K562 (cell line): Measurements from ENCODE around the gene PPP4R1. TPM values are rescaled to one million over a fixed set of nuclear protein-coding genes. Genes with fewer than 3 reads are reported as not detected.

ENCODE experiments used
- ATAC-seq: fragments of 200-7000 bp; cut with Tn5 transposase; 3 replicates; pipeline ENCODE4 v1.9.1; 2020; ENCODE audit warnings: moderate library complexity
- BruUV-seq: library from RNA; stranded (reverse); fragments of 400-500 nt; replicated peaks from 2 replicates; lab custom pipeline; 2021; lab: Mats Ljungman, UMichigan
- CTCF ChIA-PET: fragments of 300-600 bp; formaldehyde crosslinking; extraction: SDS; loops from one replicate; lab custom pipeline; 2021; ENCODE audit warnings: low intra/inter-chr PET ratio; lab: Yijun Ruan, JAX
- POLR2A ChIA-PET: fragments of 300-600, 350-650 bp; sonication (Branson Sonifier 250); formaldehyde crosslinking; extraction: SDS; loops from one replicate; lab custom pipeline; 2021; ENCODE audit warnings: antibody characterized with exemption, inconsistent platforms; lab: Yijun Ruan, JAX
- DNase-seq, 4 experiments: peaks; one replicate each; pipeline versions ENCODE4 v3.0.0 to v3.0.0-alpha.2; 2011 to 2018; ENCODE audit warnings: low spot score in 3 of 4, mixed read lengths in 3 of 4; ENCODE audit errors: extremely low read depth in 1 of 4
- FAIRE-seq: peaks from 2 replicates; lab custom pipeline; 2011; peaks lifted over from hg19 to GRCh38; lab: Jason Lieb, UNC
- H2AFZ ChIP-seq: 2 replicates; pipeline ENCODE4 v1.6.0; 2011; ENCODE audit warnings: low read depth, low read length, control low read depth, inconsistent platforms
- H3K27ac ChIP-seq: fragments of 200-600 bp; 3 replicates; pipeline ENCODE4 v1.8.0; 2011; ENCODE audit warnings: low read depth, mild to moderate bottlenecking, control low read depth, inconsistent platforms, low read length, moderate library complexity, mixed read lengths; ENCODE audit errors: extremely low read depth
- H3K27me3 ChIP-seq, 2 experiments: fragments of 300-600 bp in 1 of 2; 2 replicates in 1 of 2; 3 replicates in 1 of 2; pipeline versions ENCODE4 v1.6.0 to v1.8.0; 2011; ENCODE audit warnings: inconsistent platforms in 2 of 2, low read length in 2 of 2, mild to moderate bottlenecking in 1 of 2, mixed read lengths in 1 of 2, moderate library complexity in 1 of 2; ENCODE audit not compliant: control insufficient read depth in 2 of 2, insufficient read depth in 2 of 2
- H3K36me3 ChIP-seq: fragments of 300-600 bp; 3 replicates; pipeline ENCODE4 v1.8.0; 2011; ENCODE audit warnings: mild to moderate bottlenecking, low read length, inconsistent platforms; ENCODE audit not compliant: control insufficient read depth, insufficient read depth
- H3K4me1 ChIP-seq, 2 experiments: fragments of 200-600 bp in 1 of 2; replicated peaks in 1 of 2; 2 replicates in 1 of 2; 3 replicates in 1 of 2; pipeline versions ENCODE4 v1.5.1 to v1.8.0; 2011; ENCODE audit warnings: inconsistent platforms in 2 of 2, low read length in 2 of 2, mild to moderate bottlenecking in 1 of 2, mixed read lengths in 1 of 2, moderate library complexity in 1 of 2; ENCODE audit not compliant: control insufficient read depth in 2 of 2, insufficient read depth in 2 of 2
- H3K4me2 ChIP-seq: 2 replicates; pipeline ENCODE4 v1.6.1; 2011; ENCODE audit warnings: low read length, control low read depth, inconsistent platforms, mixed read lengths; ENCODE audit not compliant: insufficient read depth
- H3K4me3 ChIP-seq: fragments of 200-600 bp; sonication (generic), shearing (Covaris generic); 2 replicates; pipeline ENCODE4 v1.5.1; 2016; ENCODE audit warnings: control low read depth, inconsistent platforms
- H3K79me2 ChIP-seq: fragments of 200-600 bp; 3 replicates; pipeline ENCODE4 v1.8.0; 2011; ENCODE audit warnings: low read length, inconsistent platforms; ENCODE audit not compliant: control insufficient read depth, insufficient read depth
- H3K9ac ChIP-seq, 2 experiments: 2 replicates each; pipeline versions ENCODE4 v1.6.0 to v1.6.1; 2011; ENCODE audit warnings: low read depth in 2 of 2, low read length in 2 of 2, control low read depth in 1 of 2, inconsistent platforms in 1 of 2, mild to moderate bottlenecking in 1 of 2, mixed read lengths in 1 of 2; ENCODE audit not compliant: insufficient read depth in 1 of 2
- H3K9me1 ChIP-seq: one replicate; pipeline ENCODE4 v1.6.0; 2011; ENCODE audit warnings: inconsistent platforms, mild to moderate bottlenecking, low read length, moderate library complexity; ENCODE audit not compliant: control insufficient read depth, insufficient read depth
- H3K9me3 ChIP-seq: replicated peaks from 2 replicates; pipeline ENCODE4 v1.5.1; 2011; ENCODE audit warnings: low read depth, low read length, inconsistent platforms; ENCODE audit not compliant: control insufficient read depth, insufficient read depth
- H4K20me1 ChIP-seq: replicated peaks from 2 replicates; pipeline ENCODE4 v1.6.1; 2011; ENCODE audit warnings: low read length, inconsistent platforms, mixed read lengths; ENCODE audit not compliant: control insufficient read depth, insufficient read depth
- C11orf30 ChIP-seq: fragments of 450-650 bp; IDR thresholded peaks from 2 replicates; pipeline ENCODE4 v1.6.1; 2016; ENCODE audit warnings: low read depth, mild to moderate bottlenecking
- CC2D1A ChIP-seq: fragments of 450-650 bp; IDR thresholded peaks from 2 replicates; pipeline ENCODE4 v1.6.1; 2017; ENCODE audit warnings: mild to moderate bottlenecking
- CEBPB ChIP-seq: fragments of 450-650 bp; IDR thresholded peaks from 2 replicates; pipeline ENCODE4 v1.6.1; 2016; ENCODE audit warnings: missing genetic modification characterization, missing compliant biosample characterization
- CHD4 ChIP-seq: fragments of 200-600 bp; sonication (generic); IDR thresholded peaks from 3 replicates; pipeline ENCODE4 v1.6.1; 2012; ENCODE audit warnings: low read depth, mild to moderate bottlenecking, mixed read lengths, low read length, inconsistent platforms; ENCODE audit not compliant: insufficient read depth, insufficient replicate concordance, poor library complexity, severe bottlenecking
- CTBP1 ChIP-seq: fragments of 450-650 bp; IDR thresholded peaks from 2 replicates; pipeline ENCODE4 v1.6.1; 2016; ENCODE audit warnings: borderline replicate concordance
- HNRNPH1 ChIP-seq: fragments of 200-400 bp; formaldehyde crosslinking; optimal IDR thresholded peaks from 2 replicates; pipeline ENCODE3; 2017; ENCODE audit warnings: low read depth, mild to moderate bottlenecking, low read length, moderate library complexity
- MAFF ChIP-seq: IDR thresholded peaks from 2 replicates; pipeline ENCODE4 v1.6.1; 2012; ENCODE audit warnings: low read length, improper control_type of control experiment
- MAFG ChIP-seq: fragments of 450-650 bp; conservative IDR thresholded peaks from 2 replicates; pipeline ENCODE4 v1.6.1; 2016; ENCODE audit warnings: missing genetic modification characterization, missing compliant biosample characterization
- NFE2 ChIP-seq: IDR thresholded peaks from 2 replicates; pipeline ENCODE4 v1.6.1; 2014; ENCODE audit warnings: antibody characterized with exemption, low read depth
- NFE2L1 ChIP-seq: fragments of 450-650 bp; IDR thresholded peaks from 2 replicates; pipeline ENCODE4 v1.6.1; 2016; ENCODE audit warnings: missing genetic modification characterization, low read depth, mild to moderate bottlenecking, missing compliant biosample characterization, moderate library complexity, borderline replicate concordance
- NFIC ChIP-seq: fragments of 450-650 bp; IDR thresholded peaks from 2 replicates; pipeline ENCODE4 v1.6.1; 2017; ENCODE audit warnings: mild to moderate bottlenecking, inconsistent platforms
- POLR2G ChIP-seq: fragments of 200-400 bp; formaldehyde crosslinking; IDR thresholded peaks from 2 replicates; pipeline ENCODE4 v1.6.1; 2017; ENCODE audit warnings: low read depth, mild to moderate bottlenecking, antibody characterized with exemption, low read length, moderate library complexity
- SAFB ChIP-seq: fragments of 200-400 bp; formaldehyde crosslinking; IDR thresholded peaks from 2 replicates; pipeline ENCODE4 v1.6.1; 2017; ENCODE audit warnings: low read depth, low read length, borderline replicate concordance
- SRSF7 ChIP-seq: fragments of 200-400 bp; formaldehyde crosslinking; optimal IDR thresholded peaks from 2 replicates; pipeline ENCODE3; 2017; ENCODE audit warnings: mild to moderate bottlenecking, low read depth, low read length
- TCFL5 ChIP-seq: fragments of 250-450 bp; sonication (Bioruptor Pico); conservative IDR thresholded peaks from 2 replicates; pipeline ENCODE4 v1.6.1; 2021; ENCODE audit warnings: mild to moderate bottlenecking, moderate library complexity, matching md5 sums
- ZNF316 ChIP-seq: fragments of 450-650 bp; IDR thresholded peaks from 2 replicates; pipeline ENCODE4 v1.6.1; 2016
- ZNF449 ChIP-seq: fragments of 250-450 bp; sonication (Bioruptor Pico); IDR thresholded peaks from 2 replicates; pipeline ENCODE4 v1.8.0; 2022; ENCODE audit warnings: moderate library complexity, mild to moderate bottlenecking, inconsistent platforms
- ZNF75A ChIP-seq: fragments of 450-650 bp; formaldehyde crosslinking; IDR thresholded peaks from 2 replicates; pipeline ENCODE4 v1.4.0; 2020; ENCODE audit warnings: mild to moderate bottlenecking
- WGBS: fragments of 100-300 bp; shearing (Covaris generic); methylation state at CpG from one replicate; pipeline ENCODE4 v1.1.6; 2016; ENCODE audit warnings: low coverage, mixed read lengths; ENCODE audit not compliant: insufficient coverage; ENCODE audit errors: missing lambda C conversion rate; 5-methylcytosine and 5-hydroxymethylcytosine counted together
- in situ Hi-C: fragments of 300-500 bp; cut with MboI; formaldehyde crosslinking; loops from 4 replicates; pipeline ENCODE4 v1.15.0; 2018; ENCODE audit warnings: inconsistent platforms, mixed read lengths
- intact Hi-C: fragments of 100-400 bp; cut with micrococcal nuclease; formaldehyde crosslinking; loops from 2 replicates; pipeline ENCODE4 v1.14.2; 2022
- polyA plus RNA-seq, 8 experiments: library from polyadenylated mRNA; depleted of rRNA in 4 of 8; stranded (reverse) in 5 of 8; unstranded in 3 of 8; fragments of >200 nt; fragmentation: Nextera tagmentation in 2 of 8; fragmentation: Illumina TruSeq in 1 of 8; extraction: Ambion mirVana in 2 of 8; extraction: Trizol in 1 of 8; gene quantifications; 2 replicates each; pipeline versions ENCODE4 v1.2.1 to v1.2.3, GENCODE V29; 2011 to 2014; ENCODE audit warnings: inconsistent platforms in 1 of 8, missing spikeins in 1 of 8
- total RNA-seq, 7 experiments: library from RNA; depleted of rRNA in 6 of 7; stranded (reverse); fragments of >200 nt in 6 of 7; fragmentation: Illumina TruSeq in 2 of 7; extraction: Trizol in 2 of 7; gene quantifications; 2 replicates each; pipeline versions ENCODE4 v1.2.1 to v1.2.3, GENCODE V29; 2011 to 2021; ENCODE audit warnings: low replicate concordance in 1 of 7
- TF ChIP-seq, protein P1 (sequence below): fragments of 250-450 bp; sonication (Bioruptor Pico); IDR thresholded peaks from 2 replicates; pipeline ENCODE4 v1.8.0; 2022; ENCODE audit warnings: inconsistent platforms

Gene PPP4R1
- total and polyA plus RNA-seq, 9 of the 15 experiments (the other 6 are each of a cell fraction or from before 2014, with no cell fraction given), result 23.5 to 136 (median 84.5) TPM

GRCh38 chr18:9647496-9648323, 33.4 kb upstream of the PPP4R1 start:
- ATAC-seq (no peak), FAIRE-seq (no peak), DNase-seq (no peak)
- intact Hi-C loops (no loop called here), in situ Hi-C loops (no loop called here)
- H3K4me2 ChIP-seq, result no peak overlapping the region; the same call in 1 of the 2 replicates
- no peak overlapping the region for H3K9ac ChIP-seq
- no peaks in the 10 kb centered on the region for H4K20me1 ChIP-seq
- H2AFZ ChIP-seq, result peak overlapping the region; percentile 63
- no peaks in the 10 kb centered on the region for H3K79me2 ChIP-seq
- no peak overlapping the region for H3K4me3 ChIP-seq
- no peak overlapping the region for H3K27ac ChIP-seq
- 61% methylated on average over 8 of the region's 8 CpGs for WGBS
- CTCF ChIA-PET, result no interaction called here
- H3K9me1 ChIP-seq, result no peaks in the 10 kb centered on the region
- no TSS peak for BruUV-seq
- H3K4me1 ChIP-seq, result no peaks in the 10 kb centered on the region; a peak in 1 of 5 replicates
- TF ChIP-seq TCFL5 (CRISPR knock-in tag), result no peak
- TF ChIP-seq, protein P1, sequence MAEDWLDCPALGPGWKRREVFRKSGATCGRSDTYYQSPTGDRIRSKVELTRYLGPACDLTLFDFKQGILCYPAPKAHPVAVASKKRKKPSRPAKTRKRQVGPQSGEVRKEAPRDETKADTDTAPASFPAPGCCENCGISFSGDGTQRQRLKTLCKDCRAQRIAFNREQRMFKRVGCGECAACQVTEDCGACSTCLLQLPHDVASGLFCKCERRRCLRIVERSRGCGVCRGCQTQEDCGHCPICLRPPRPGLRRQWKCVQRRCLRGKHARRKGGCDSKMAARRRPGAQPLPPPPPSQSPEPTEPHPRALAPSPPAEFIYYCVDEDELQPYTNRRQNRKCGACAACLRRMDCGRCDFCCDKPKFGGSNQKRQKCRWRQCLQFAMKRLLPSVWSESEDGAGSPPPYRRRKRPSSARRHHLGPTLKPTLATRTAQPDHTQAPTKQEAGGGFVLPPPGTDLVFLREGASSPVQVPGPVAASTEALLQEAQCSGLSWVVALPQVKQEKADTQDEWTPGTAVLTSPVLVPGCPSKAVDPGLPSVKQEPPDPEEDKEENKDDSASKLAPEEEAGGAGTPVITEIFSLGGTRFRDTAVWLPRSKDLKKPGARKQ (CRISPR knock-in tag), result no peak
- TF ChIP-seq MAFG (tag), result peak; percentile 77
- no peak for TF ChIP-seq HNRNPH1
- 0 out of 2 replicates have a peak, but pooled peaks have one; percentile 40 for TF ChIP-seq MAFF
- TF ChIP-seq POLR2G, result no peak
- peak; percentile 20; the same call in 1 of the 2 replicates for TF ChIP-seq NFE2L1
- TF ChIP-seq ZNF75A (CRISPR knock-in tag), result no peak
- TF ChIP-seq ZNF449, result no peak
- peak; percentile 84 for TF ChIP-seq NFE2
- TF ChIP-seq CEBPB, result 0 out of 2 replicates have a peak, but pooled peaks have one; percentile 24
- peak; percentile 73 for TF ChIP-seq ZNF316
- peak; percentile 78 for TF ChIP-seq C11orf30
- TF ChIP-seq NFIC, result peak; percentile 44; the same call in 1 of the 2 replicates
- TF ChIP-seq CC2D1A, result no peak
- TF ChIP-seq CHD4, result no peak
- TF ChIP-seq SRSF7, result no peak
- no peak for TF ChIP-seq SAFB
- no peak for TF ChIP-seq CTBP1
- POLR2A ChIA-PET, result interaction anchor here (0.6 to 2.0 kb wide), 6 partner anchors 8 to 291 kb away, joined by 3 to 7 read pairs (median 3); no protein-coding TSS in a partner anchor
- H3K36me3 ChIP-seq, result no peaks in the 10 kb centered on the region
- no peaks in the 10 kb centered on the region for H3K9me3 ChIP-seq
- H3K27me3 ChIP-seq, result no peaks in the 10 kb centered on the region
